ENCODE measurements around the gene FBN2.
"Not testable (repeated sequence)": the region's sequence is repeated elsewhere in the genome, so short reads cannot be mapped to it uniquely, and the experiment has no call there.

Gene FBN2

DNA sequence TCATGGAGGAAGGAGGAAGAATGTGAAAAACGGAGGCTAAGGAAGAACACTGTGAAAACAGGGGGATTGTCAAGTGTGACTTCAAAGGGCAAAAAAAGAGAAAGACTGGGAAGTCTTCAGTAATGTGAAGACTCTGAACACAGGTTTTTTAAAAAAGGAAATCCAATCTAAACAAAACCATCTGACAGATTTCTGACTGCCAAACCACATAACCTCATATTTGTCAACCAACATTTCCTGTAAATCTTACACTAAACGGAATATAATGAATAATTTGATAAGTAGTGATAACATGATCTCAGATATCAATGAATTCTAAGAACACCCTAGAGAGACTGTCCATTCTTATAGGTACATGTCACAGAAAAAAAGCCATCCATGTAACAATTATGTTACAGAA, 124.7 kb downstream of the FBN2 start:
- DNase-seq, result no peak

- no peak for DNase-seq
Observed at GRCh38 chr5:128412145-128412930, 125.7 kb downstream of the FBN2 start.

- DNase-seq, result no peak
Observed at GRCh38 chr5:128409166-128409800, 128.8 kb downstream of the FBN2 start.

DNA sequence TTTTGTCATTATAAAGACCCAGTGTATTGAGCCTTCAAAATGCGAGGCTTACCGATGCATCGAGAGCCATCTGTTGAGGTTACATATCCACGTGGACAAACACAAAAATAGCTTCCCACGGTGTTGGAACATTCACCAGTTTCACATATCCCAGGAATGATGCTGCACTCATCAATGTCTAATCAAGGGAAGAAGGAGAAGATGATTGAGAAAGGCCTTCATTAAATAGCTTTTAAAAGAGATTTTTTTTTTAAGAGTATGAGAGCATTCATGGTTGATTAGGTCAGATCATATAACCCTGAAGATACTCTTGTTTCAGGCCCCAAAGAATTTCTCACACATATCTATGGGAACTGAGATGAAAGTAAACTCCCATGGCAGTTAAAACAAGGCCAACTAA, 129.4 kb downstream of the FBN2 start:
- no peak for DNase-seq

- DNase-seq, result no peak
Observed at GRCh38 chr5:128407944-128408343, 130.1 kb downstream of the FBN2 start.

DNA sequence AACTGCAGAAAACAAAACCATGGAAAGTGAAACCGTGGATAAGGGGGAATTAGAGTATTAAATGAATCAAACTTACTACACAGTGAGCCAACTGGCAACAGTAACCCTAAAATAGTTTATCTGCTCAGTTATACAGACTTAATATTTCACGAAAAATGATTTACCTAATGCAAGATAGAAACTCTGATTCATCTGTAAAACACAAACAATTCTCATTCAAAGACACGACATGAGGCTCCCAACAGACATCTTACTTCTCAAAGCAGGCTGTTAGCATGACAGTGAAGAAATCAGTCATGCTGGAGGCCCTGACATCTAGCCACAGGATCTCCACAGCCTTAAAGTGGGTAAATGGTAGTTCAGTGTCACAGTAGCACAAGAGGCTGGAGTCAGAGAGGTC, 131.2 kb downstream of the FBN2 start:
- DNase-seq, result no peak

DNA sequence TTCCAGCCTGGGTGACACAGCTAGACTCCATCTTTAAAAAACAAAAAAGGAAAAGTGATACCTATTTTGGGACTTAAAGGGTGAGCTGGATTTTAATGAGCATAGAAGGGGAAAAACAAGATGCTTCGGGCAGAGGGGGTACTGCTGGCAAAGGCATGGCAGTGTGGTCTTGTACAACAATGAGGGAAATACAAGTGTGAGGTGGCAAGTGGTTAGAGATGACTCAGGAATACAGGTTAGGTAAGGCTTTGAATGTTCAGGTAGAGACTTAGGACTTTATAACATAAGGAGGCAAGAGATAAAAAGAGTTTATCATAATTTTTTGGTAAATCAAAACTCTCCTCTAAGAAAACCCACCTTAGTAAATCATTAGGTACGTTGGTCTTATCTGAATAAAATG, 132.9 kb downstream of the FBN2 start:
- DNase-seq, result no peak

- DNase-seq, result no peak
Observed at GRCh38 chr5:128403333-128403732, 134.7 kb downstream of the FBN2 start.

- no peak for DNase-seq
Observed at GRCh38 chr5:128402506-128402905, 135.5 kb downstream of the FBN2 start.

GRCh38 chr5:128400766-128401165, 137.3 kb downstream of the FBN2 start:
- DNase-seq, result not testable (repeated sequence)

DNA sequence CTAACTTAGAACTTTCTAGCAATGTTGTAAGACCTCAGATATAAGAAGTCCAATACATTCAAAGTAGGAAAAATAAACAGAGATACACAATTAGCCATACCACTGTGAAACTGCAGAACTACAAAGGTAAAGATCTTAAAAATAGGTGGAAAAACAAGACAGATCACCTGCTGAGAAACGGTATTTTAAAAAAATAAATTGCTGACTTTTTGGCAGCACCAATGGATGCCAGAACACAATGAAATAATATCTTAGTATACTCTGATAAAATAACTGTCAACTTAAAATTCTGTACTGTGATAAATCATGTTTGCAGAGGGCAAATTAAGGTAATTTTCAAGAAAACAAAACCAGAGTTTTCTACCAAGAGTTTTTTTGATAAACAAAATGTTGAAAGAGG, 138.9 kb downstream of the FBN2 start:
- no peak for DNase-seq

- no peak for DNase-seq
Observed at GRCh38 chr5:128397876-128398275, 140.2 kb downstream of the FBN2 start.

DNA sequence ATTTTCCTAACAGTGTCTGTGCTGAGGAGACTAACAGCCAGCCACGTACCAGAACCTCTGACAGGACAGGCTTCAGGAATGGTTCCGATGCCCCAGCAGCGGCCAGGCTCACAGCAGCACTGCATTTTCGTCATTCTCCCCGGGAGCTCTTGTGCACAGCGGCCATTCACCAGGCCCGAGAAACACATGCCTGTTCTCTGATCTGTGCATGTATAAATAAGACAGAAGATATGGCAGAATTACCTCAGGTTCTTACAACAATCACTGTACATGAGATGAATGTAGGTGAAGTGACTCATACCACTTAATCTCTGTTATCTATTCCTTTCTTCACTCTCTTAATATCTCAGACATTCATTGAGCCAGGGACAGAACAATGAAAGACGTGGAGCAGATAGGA, 143.0 kb downstream of the FBN2 start:
- DNase-seq, result no peak

GRCh38 chr5:128384068-128384467, 154.0 kb downstream of the FBN2 start:
- no peak for DNase-seq

- DNase-seq, result no peak
Observed at GRCh38 chr5:128380337-128380736, 157.7 kb downstream of the FBN2 start.

DNA sequence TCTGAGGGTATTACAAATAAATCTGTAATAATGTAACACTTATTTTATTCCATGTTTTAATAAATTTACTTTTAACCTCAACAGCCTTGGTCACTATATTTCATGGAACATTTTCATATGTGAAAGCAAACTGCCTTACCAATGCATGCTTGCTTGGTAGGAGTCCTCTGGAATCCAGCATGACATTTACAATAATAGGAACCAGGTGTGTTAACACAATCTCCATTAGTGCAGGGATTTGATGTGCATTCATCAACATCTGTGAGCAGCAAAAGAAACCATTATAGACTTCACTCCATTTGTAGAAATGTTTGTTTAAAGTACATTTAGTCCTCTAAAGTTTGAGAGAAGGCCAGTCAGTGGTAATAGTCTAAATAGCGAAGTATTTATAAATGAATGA, 159.4 kb downstream of the FBN2 start:
- DNase-seq, result no peak

- DNase-seq, result no peak
Observed at GRCh38 chr5:128378196-128378595, 159.8 kb downstream of the FBN2 start.

DNA sequence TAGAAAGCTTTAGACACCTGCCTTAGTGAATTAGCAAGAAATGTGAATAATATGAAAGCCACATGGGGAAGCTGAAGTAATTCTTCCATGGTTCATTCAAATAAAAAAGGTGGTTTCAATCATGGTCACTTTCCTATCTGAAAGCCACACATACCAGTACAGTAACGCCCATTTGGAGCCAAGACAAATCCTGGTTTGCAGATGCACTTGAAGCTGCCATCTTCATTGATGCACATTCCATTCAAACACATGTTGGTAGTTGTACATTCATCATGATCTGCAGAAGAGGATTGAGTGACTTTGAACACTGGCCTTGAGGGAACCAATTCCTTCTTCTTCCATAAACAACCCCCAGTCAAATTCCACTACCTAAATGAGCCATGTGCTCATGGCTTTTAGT, 161.5 kb downstream of the FBN2 start:
- DNase-seq, result no peak

DNA sequence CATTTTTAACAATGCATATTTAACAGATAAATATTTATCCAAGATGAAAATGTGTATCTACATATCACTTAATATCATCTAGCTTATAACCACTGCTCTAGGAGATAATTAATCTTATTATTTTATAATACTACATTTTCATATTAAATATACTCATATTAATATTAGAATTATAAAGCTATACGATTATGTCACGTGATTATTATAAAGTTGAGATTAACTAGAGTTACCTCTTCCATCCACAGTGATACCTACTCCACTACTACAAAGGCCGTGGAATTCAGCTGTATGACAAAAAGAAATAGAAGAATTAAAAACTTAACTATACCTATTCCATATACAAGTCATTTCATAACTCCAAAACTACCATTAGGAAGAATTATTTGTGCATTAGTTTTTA, 171.9 kb downstream of the FBN2 start:
- DNase-seq, result no peak

DNA sequence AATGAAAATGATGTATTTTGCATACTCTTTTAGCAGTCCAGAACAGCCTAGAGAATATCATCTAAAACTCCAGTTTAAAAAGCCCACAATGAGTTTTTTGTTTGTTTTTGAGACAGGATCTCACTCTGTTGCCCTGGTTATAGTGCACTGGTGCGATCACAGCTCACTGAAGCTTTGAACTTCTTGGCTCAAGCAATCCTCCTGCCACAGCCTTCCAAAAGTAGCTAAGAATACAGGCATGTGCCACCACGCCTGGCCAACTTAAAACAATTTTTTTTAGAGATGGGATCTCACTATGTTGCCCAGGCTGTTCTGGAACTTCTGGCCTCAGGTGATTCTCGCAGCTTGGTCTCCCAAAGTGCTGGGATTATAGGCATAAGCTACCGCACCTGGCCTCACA, 175.7 kb downstream of the FBN2 start:
- DNase-seq, result no peak

DNA sequence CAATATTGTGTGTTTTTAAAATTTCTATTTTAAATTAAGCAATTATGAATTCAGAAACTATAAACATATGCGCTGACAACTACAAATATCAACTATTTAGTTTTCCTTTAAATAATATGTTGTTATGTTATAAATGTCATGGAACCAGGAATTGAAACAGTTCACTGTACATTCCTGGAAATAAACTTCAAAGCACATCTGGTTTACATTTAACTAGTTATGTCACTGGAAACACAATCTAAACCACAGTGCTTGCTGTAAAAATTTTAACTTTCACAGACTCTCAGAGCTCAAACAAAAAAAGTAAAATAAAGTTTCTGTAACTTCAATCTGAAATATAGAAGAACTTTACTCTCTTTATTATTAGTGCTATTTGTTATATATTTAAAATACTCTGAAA, 179.2 kb downstream of the FBN2 start:
- no peak for DNase-seq

DNA sequence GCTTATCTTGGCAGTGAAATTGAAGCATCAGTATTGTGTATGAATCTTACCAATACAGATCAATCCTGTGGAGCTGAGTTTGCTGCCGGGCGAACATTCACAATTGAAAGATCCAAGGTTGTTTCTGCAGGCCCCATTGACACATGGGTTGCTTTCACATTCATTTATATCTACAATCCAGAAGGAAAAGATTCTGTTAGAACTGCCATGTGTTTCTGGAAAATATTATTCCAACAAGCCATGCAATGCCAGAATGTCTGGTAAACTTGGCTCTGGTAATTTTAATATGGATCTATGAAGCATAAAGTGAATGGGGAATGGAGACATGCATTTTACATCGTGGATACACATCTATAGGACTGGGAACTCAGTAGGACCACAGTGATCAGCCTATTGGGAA, 180.8 kb downstream of the FBN2 start:
- no peak for DNase-seq

GRCh38 chr5:128355961-128356360, 182.1 kb downstream of the FBN2 start:
- no peak for DNase-seq

- DNase-seq, result no peak
Observed at GRCh38 chr5:128353441-128354107, 184.5 kb downstream of the FBN2 start.

Measured in CD4-positive, alpha-beta T cell treated with Interleukin-4 for 4 hours (primary cell).